ENCODE measurements around the gene MAGED2.
A peak's percentile ranks its signal among the peaks of the same experiment; 100 is the strongest.
"Not testable (repeated sequence)": the region's sequence is repeated elsewhere in the genome, so short reads cannot be mapped to it uniquely, and the experiment has no call there.

Gene MAGED2, protein sequence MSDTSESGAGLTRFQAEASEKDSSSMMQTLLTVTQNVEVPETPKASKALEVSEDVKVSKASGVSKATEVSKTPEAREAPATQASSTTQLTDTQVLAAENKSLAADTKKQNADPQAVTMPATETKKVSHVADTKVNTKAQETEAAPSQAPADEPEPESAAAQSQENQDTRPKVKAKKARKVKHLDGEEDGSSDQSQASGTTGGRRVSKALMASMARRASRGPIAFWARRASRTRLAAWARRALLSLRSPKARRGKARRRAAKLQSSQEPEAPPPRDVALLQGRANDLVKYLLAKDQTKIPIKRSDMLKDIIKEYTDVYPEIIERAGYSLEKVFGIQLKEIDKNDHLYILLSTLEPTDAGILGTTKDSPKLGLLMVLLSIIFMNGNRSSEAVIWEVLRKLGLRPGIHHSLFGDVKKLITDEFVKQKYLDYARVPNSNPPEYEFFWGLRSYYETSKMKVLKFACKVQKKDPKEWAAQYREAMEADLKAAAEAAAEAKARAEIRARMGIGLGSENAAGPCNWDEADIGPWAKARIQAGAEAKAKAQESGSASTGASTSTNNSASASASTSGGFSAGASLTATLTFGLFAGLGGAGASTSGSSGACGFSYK

DNA sequence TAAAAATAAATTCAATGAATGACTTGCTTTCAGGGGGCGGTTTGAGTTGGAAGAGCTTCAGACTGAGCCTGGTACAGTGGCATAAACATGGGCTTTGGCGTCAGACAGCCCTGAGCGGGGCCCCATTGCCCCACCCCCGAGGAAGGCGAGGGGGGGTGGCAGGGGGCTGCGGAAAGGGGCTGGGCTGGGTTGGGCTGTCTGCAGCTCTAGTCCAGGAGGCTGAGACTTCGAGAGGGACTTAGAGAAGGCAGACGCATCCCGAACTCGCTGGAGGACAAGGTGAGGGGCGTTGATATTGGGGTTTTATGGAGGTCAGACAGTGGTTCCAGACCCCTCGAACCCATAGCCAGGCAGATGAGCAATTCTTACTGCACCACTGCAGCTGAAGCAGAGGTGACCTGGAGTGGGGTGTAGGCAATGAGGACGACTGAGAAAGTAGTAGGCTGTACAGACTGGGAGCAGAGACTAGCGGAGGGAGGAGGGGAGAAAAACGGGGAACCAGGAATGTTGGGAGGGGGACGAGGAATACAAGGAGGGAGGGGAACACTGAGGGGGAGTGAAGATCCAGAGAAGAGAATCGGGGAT is at the start of gene MAGED2:
Gene MAGED2, plus strand, starts transcription at position 222 of the 585 bp plus-strand sequence. CDS start 1,587 bp downstream, outside the sequence.
- peak; percentile 12 for DNase-seq (ENCODE audit: low read depth)

DNA sequence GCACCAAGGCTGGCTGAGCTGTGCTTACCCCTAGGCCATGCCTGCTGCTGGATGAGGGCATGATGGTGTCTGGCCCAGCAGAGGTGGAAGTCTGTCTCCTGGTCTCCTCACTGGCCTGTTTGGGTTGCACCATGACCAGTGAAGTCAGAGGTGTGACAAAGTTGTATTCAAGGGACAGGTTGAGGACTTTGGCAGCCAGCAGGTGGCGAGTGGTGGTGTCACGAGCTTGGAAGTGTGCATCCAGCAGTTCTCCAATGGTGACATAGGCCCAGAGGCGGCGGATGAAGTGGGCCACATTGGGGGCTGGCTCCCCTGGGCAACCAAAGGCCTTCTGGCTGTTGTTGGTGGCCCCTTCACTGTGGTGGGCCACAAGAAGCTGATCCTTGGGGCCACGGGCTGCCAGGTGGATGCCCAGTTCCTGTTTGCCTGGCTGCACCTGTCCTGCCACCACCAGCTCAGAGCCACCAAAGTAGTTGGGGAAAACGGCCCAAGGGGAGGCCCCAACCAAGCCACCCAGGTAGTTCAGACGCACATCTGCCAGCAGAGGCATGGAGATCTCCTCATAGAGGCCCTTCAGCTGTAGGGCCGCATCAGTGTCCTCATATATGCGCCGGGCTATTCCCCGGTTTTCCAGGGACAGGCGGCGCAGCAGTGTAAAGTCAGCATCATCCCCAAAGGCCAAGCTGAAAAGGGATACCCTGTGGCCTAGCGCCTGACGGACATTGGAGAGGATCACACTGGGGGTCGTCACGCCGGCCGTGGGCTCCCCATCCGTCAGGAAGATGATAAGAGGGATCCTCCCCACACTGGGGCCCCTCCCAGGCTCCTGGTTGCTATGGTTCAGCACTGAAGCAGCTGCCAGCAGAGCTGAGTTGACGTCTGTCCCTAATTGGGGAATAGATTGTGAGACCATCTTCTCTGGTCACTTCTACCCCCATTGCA is 49.2 kb upstream of the MAGED2 start:
- DNase-seq (ENCODE audit: low read depth) = no peak

DNA sequence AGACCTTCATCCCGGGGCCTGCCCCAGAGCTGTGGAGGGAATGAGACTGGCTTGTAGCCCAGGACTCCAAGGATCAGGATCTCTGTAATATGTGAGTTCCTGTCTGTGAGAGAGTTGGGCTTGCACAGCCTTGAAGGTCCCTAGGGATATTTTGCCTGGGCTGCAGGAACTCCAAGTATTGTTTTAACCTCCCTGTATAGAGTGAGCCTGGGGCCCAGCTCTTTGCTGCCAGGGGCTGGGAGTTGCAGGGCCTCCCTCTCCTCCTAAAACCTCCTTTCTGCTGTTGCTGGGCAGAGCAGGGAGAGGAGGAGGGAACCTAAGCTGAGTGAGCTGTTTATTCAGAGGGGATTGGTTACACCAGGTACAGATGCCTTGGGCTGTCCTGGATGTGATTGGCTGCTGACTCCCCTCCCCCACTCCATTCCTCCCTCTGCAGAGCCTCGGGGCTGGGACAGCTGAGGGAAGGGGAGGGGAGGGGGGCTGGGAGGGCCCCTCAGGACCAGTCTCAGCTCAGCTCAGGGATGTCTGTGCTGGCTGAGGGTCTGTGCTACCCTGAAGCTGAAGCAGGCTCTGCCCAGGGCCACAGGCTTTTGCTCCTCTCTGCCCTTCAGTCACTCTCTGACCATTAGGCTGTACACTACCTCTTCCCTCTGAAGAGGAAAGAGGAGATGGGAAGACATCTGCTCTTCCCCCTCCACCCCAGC is 33.0 kb upstream of the MAGED2 start:
- not testable (repeated sequence) for DNase-seq (ENCODE audit: low read depth)

DNA sequence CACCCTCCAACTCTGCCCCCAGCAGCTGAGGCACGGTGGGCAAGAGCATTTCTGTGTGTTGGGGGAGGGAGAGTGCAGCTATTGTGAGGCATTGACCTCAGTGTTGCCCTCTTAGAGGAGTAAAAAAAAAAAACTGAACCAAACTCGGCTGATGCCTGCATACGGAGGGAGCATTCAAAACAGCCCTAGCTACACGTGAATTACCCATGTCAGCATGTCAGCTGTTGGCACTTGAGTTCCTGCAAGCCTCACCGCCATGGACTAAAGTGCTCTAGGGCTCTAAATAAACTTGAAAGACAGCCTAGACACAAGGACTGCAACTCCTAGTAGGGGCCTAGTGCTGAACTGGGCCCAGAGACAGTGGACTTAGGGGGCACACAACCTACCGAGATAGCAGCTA is 31.5 kb upstream of the MAGED2 start:
- no peak for DNase-seq (ENCODE audit: low read depth)

DNA sequence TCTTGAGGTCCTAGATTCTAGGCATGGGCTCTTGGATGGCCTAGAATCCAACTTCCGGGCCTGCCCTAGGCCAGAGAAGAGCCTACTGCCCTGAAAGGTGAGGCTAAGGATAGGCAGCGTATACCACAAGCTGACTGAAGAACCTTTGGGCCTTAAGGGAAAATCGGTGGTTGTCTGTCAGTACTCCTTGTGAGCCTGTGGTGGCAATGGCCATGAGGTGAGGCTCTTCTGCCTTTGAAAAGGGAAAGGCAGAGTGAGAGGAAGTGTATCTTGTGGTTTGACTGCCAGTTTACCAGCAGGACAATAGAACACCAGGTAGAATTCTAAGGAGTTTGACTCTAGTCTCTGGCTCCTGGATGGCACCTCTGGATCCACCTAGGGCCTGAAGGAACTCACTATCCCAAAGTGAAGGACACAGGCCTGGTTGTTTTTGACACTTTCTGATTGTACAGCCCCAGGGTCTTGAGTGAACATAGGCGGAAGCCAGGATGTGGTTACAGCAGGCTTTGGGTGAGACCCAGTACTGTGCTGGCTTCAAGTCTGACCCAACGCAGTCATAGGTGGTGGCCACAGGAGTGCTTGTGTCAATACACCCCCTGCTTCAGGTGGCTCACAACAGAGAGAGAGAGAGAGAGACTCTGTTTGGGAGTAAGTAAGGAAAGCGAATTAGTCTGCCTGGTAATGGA is 30.4 kb upstream of the MAGED2 start:
- DNase-seq (ENCODE audit: low read depth) = no peak

DNA sequence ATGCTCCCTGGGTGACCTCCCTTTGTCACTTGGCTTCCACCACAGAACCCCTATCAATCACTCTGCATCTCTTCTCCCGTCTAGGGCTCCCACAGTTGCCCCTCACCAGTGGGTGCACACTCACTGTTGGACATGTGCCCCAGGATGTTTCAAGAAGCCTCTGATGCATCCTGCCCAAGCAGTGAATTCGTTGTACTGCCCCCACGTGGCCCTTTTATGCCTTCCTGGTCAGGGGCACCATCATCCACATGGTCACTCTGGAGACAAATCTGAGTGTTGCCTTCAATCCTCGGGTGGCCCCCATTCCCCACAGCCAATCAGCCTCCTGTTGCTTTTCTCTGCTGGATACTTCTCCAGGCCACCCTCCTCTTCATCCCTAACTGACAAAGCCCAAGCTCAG is 21.6 kb upstream of the MAGED2 start:
- no peak for DNase-seq (ENCODE audit: low read depth)

DNA sequence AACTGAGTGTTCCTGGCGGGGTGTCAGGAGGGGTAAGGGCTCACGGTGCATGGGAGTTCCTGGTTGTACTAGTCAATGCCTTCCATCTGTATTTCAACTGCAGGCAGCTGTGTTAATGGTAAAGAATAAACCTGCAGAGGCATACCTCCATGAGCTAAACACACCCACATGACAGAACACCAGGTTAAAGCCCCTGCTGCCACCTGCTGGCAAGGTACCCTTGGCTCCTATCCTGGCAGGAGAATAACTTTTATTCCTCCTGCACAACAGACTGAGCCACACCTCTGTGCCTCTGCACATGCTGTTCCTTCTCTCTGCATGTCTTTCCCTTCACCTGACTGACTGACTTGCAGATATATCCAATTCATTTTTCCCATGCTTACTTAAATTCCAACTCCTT is 20.6 kb upstream of the MAGED2 start:
- DNase-seq (ENCODE audit: low read depth) = no peak

DNA sequence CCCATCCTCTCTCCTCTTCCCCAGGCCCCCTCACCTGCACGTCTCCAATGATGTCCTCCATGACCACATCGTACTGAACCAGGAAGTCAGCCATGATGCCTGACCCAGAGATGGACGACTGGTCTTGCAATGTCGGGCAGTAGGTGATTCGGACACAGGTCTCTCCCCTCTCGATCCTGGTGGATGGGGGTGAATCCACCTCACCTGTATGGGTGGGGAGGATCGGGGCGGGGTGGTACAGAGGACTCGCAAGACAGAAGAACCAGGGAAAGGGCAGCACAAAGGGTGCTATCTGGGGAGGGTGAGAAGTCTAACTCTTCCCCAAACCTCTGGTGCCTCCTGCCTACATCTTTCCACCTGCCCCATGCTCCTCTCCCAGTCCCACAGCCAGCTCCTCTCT is 19.1 kb upstream of the MAGED2 start:
- DNase-seq (ENCODE audit: low read depth) = no peak

DNA sequence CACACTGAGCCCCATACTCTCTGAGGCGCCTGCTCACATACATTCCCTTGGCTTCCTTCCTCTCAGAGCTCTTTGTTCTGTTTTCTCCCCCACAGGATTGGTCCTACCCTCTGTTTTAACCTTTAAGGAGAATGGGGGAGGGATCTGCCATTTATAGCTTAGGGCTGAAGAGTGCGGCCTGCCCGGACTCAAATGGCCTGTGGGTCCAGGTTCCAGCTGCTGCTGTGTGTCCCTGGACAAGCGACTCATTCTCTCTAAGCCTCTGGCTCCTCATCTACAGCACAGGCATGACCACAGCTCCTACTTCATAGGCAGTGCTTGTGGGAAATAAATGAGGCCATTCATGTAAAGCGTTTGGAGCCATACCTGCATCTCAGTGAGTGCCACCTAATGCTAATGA is 18.1 kb upstream of the MAGED2 start:
- not testable (repeated sequence) for DNase-seq (ENCODE audit: low read depth)

DNA sequence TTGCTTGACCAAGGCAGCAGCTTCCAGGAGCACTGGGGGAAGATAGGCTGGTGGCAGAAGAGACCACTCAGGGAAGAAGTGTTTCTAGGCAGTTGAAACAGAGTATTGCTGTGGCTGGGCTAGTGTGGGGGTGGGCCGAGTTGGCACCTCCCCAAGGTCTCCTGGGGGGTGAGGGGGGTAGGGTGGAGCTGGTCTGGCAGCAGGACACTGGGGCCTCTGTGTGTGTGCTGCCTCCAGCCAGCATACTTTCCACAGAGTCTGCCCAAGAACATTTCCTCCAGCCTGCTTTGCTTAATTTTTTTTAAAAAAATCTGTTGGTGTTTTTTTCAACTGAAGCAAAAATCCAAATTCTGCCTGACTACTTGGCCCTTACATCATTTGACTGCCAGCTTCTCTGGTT is 13.5 kb upstream of the MAGED2 start:
- no peak for DNase-seq (ENCODE audit: low read depth)

DNA sequence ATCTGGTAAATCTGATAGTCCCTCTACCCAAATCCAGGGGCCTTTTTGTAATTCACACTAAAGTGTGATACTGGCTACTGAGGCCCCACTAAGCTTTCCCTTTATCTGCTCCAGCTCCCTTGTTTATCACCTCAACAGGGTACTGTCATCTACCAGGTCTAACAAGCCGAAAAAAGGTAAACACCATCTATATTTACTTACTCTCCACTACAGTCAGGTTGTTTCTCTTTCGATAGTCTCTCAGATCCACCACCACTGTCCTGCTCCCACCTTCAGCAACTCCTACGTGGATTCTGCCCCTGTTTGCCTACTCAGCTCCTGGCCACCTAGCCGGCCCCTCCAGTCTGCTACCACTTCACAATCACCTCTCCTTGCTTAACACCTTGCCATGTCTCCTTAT is 12.8 kb upstream of the MAGED2 start:
- no peak for DNase-seq (ENCODE audit: low read depth)

DNA sequence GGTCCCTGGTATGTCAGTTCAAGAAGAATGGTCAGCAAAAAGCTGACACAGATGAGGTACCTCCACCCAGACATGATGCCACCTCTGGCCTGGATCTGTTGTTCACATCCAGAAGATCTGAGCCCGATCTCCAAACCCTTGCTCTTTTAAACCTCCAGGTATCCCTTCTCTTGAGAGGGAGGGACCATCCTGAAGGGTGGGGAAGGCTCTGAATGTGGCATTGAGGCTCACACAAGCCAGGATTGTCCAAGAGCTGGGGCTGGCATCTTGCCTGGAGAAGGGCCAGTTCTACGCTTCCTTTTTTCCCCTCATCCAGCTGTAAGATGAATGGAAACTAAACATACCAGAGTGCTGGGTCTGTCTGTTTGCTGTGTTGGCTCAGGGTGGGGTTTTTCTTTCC is 9.4 kb upstream of the MAGED2 start, which contains the start of gene ITIH6:
Gene ITIH6, minus strand, starts transcription at position 119 of the 400 bp plus-strand sequence. Its CDS starts 45 bp downstream, at position 74.
- DNase-seq (ENCODE audit: low read depth) = no peak

DNA sequence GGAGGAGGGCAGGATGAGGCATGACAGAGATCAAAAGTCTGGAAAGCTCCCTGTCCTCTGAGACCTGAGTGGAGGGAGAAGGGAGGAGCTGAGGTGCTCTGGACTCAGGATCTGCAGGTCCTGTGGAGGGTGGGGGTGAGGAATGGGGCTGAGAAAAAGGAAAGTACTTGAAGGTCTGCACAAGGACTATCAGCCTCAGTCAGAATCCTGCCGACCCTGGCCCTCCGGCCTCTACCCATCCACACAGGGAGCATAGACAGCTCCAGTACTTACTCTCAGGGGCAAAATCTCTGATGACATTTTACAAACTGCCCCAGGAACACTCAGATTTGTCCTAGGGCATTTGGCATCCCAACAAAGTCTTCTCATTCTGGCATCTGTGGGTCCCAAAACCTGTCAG is 8.5 kb upstream of the MAGED2 start:
- no peak for DNase-seq (ENCODE audit: low read depth)

DNA sequence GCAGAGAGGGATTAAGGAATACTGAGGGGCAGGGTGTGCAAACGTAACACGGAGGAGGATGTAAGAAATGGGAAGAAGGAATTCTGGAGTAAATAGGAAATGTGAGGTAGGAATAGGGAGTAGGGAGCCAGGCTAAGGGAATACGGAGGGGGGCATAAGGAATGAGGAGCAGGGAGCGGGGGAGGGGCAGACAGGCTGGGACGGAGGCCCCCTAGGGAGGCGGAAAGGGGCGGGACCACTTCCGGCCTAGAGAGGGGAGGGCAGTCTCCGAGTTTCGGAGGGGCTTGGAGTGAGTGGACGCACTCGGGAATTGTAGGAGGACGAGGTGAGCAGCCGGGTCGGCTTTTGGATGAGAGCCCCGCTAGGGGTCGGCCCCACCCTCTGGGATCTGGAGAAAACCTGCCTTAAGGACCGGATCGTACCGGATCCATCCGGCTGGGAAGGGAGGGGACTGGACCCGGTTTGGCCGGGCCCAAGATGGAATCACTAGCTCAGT is 612 bp downstream of the MAGED2 start:
- DNase-seq (ENCODE audit: low read depth) = peak; percentile 8

DNA sequence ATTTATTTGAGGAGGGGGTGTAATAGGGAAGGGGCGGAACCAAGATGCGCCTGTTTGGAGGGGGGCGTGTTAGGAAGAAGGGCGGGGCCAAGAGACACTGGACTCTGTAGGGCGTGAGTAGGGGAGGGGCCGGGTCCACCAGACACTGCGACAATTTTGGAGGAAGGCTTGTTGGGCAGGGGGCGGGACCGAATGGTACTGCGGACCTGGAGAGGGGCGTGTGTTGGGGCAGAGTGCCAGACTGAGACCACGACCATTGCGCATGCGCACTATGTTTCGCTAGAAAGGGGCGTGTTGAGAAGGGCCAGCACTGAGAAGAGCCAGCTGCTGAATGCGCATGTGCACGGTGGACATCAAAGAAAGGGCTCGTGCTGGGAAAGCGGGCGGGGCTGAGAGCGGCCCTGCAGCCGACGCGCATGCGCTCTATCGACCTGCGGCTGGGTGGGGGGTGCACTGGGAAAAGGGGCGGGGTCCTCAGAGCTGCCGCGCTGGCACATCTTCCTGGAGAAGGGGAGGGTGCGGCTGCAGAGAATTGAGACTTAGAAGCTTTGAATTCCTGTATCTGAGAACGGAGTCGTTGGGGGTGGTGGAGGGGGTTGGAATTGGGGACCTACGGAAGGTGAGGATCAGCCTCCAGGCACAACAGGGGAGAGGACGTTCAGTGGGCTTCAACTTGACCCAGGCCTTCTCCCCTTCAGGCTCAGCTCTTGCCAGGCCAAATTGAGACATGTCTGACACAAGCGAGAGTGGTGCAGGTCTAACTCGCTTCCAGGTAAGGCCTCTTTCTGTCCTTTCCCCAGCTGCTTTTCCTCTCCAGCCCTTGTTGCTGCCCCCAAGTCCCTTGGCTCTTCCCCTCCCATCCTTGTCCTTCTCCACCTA is 1.3 kb downstream of the MAGED2 start:
- peak; percentile 80 for DNase-seq (ENCODE audit: low read depth)

DNA sequence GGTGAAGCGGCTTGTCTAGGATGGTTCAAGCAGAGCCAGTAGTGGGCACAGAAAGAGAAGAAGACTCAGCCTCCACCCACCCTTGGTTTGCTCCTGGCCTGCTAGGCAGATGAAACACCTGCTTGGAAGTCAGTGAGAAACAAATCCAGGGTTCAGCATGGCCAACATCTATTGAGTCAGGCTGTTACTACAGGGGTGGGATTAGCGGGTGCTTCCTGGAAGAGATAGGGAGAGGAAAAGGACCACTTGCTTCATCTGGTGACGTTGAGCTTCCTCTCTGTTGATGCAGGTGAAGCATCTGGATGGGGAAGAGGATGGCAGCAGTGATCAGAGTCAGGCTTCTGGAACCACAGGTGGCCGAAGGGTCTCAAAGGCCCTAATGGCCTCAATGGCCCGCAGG is 3.0 kb downstream of the MAGED2 start:
- no peak for DNase-seq (ENCODE audit: low read depth)

DNA sequence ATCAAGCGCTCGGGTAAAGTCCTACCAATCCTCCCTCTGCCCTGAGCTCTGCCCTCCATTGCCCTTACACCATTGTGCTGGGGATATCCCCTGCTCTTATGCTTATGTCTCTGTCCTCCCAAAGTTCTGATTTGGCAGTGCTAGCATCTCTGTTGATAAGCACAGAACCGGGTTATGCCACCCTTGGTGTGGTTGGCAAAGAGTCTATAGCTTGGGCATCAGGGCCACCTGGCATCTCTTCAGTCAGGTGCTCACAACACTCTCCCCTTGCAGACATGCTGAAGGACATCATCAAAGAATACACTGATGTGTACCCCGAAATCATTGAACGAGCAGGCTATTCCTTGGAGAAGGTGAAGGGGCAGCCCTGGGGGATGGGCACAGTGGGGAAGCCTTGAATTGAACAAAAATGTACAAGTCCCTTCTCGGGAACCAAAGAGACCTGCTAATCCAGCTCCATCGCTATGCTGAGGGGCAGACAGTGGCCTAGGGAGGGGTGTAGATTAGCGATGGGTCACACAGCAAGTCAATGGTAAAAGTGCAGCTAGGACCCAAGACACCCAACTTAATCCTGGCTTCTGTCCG is 3.8 kb downstream of the MAGED2 start:
- DNase-seq (ENCODE audit: low read depth) = no peak

DNA sequence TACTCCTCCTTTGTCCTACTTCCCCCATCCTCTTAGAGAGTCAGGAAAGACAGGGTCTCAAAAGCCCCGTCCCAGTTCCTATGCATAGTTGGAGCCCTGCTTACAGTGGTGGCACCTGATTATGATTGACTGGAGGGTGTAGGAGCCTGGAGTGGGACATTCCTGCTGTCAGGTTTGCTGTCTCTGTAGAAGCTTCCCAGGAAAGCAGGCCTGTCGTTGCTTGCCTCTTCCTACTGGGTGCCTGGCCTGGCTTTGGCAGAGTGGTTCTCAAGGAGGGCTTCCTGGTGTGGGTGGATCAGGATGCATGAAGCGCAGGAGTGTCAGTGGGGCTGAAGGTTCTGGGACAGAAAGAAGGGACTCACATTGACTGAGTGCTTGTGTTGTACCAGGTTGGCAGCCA is 4.8 kb downstream of the MAGED2 start:
- no peak for DNase-seq (ENCODE audit: low read depth)

DNA sequence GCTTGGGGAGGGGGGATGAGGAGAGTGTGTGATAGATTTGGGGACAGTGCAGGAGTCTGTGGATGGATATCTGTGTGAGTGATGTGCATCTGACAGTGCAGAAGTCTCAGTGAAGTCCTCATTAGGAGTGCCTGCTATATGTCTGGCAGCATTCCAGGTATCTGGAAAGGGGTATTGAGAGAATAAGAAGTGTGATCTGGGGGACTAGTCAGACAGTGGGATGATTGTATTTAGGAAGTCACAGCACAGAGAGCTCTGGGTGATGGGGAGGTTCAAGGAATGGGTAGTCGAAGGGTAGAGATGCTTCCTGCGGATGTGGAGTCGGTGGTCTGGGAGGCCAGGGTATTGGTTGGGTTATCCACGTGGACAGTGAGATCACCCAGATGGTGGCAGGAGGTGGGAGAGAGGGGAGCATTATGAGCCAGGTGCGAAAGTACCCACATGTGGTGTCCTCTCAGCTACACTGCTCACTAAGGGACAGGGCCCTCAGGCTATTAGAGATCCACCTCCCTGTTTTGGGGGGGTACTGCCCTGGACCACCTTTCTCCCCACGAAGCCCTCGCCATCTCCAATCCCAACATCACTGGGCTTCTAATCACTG is 9.8 kb downstream of the MAGED2 start:
- DNase-seq (ENCODE audit: low read depth) = no peak

Data from activated T-helper 9 cell treated with anti-CD3 and anti-CD28 coated beads, Interleukin-2, amount 50 U/mL, for 16 hours (primary cell).